Liver (tissue), 9 donors: Measurements from ENCODE around the gene CCDC136. TPM values are rescaled to one million over a fixed set of nuclear protein-coding genes. Genes with fewer than 3 reads are reported as not detected.

Experiments
- DNase-seq: peaks from one replicate; pipeline ENCODE4 v3.0.0-alpha.2; 2017; ENCODE audit warnings: low spot score
- H3K27ac ChIP-seq, 2 donors: one replicate each; pipeline ENCODE4 v1.7.0; 2013; ENCODE audit warnings: inconsistent platforms in 2 of 2, low read length in 2 of 2, control low read depth in 1 of 2, low read depth in 1 of 2, mild to moderate bottlenecking in 1 of 2
- H3K27me3 ChIP-seq, 4 donors: one replicate each; pipeline versions ENCODE4 v1.6.1 to v1.7.0; 2013; ENCODE audit warnings: low read length in 3 of 4, inconsistent platforms in 1 of 4, mild to moderate bottlenecking in 1 of 4, moderate library complexity in 1 of 4; ENCODE audit not compliant: control insufficient read depth in 4 of 4, insufficient read depth in 4 of 4
- H3K36me3 ChIP-seq, 4 donors: one replicate each; pipeline versions ENCODE4 v1.6.1 to v1.7.0; 2013; ENCODE audit warnings: low read length in 3 of 4, mild to moderate bottlenecking in 3 of 4, low read depth in 1 of 4, moderate library complexity in 1 of 4; ENCODE audit not compliant: control insufficient read depth in 4 of 4, insufficient read depth in 3 of 4
- H3K4me1 ChIP-seq, 4 donors: one replicate each; pipeline versions ENCODE4 v1.6.1 to v1.7.0; 2013; ENCODE audit warnings: low read length in 3 of 4, mild to moderate bottlenecking in 3 of 4, moderate library complexity in 1 of 4; ENCODE audit not compliant: control insufficient read depth in 4 of 4, insufficient read depth in 4 of 4
- H3K4me3 ChIP-seq, 3 donors: one replicate each; pipeline versions ENCODE4 v1.6.1 to v1.7.0; 2013; ENCODE audit warnings: low read length in 3 of 3, control low read depth in 1 of 3, low read depth in 1 of 3, mild to moderate bottlenecking in 1 of 3
- H3K9ac ChIP-seq, 2 donors: one replicate each; pipeline ENCODE4 v1.7.0; 2013; ENCODE audit warnings: low read length in 2 of 2, mild to moderate bottlenecking in 2 of 2, moderate library complexity in 2 of 2, control low read depth in 1 of 2, low read depth in 1 of 2
- H3K9me3 ChIP-seq, 4 donors: one replicate each; pipeline versions ENCODE4 v1.6.1 to v1.7.0; 2013; ENCODE audit warnings: low read length in 3 of 4; ENCODE audit not compliant: control insufficient read depth in 4 of 4
- ATF3 ChIP-seq: IDR thresholded peaks from 2 replicates; pipeline ENCODE4 v1.6.1; 2016; ENCODE audit warnings: antibody characterized with exemption
- CTCF ChIP-seq: fragments of 150-350 bp; IDR thresholded peaks from 2 replicates; pipeline ENCODE4 v1.5.1; 2017; ENCODE audit warnings: improper control_type of control experiment, low read depth, low read length; ENCODE audit not compliant: missing input control
- EGR1 ChIP-seq, 2 donors: IDR thresholded peaks; 2 replicates each; pipeline ENCODE4 v1.6.1; 2016 to 2018; ENCODE audit warnings: antibody characterized with exemption in 2 of 2, low read depth in 2 of 2
- FOXA1 ChIP-seq: IDR thresholded peaks from 2 replicates; pipeline ENCODE4 v1.6.1; 2016; ENCODE audit warnings: antibody characterized with exemption
- FOXA2 ChIP-seq: IDR thresholded peaks from 2 replicates; pipeline ENCODE4 v1.6.1; 2016; ENCODE audit warnings: antibody characterized with exemption
- GABPA ChIP-seq, 2 donors: IDR thresholded peaks in 1 of 2; conservative IDR thresholded peaks in 1 of 2; 2 replicates each; pipeline ENCODE4 v1.6.1; 2016; ENCODE audit warnings: antibody characterized with exemption in 2 of 2, mild to moderate bottlenecking in 1 of 2, moderate library complexity in 1 of 2
- HNF4A ChIP-seq, 2 donors: conservative IDR thresholded peaks; 2 replicates each; pipeline ENCODE4 v1.6.1; 2016; ENCODE audit warnings: antibody characterized with exemption in 2 of 2, mild to moderate bottlenecking in 2 of 2
- HNF4G ChIP-seq: IDR thresholded peaks from 2 replicates; pipeline ENCODE4 v1.6.1; 2016; ENCODE audit warnings: antibody characterized with exemption
- JUND ChIP-seq, 2 donors: IDR thresholded peaks; 2 replicates each; pipeline ENCODE4 v1.6.1; 2016; ENCODE audit warnings: antibody characterized with exemption in 2 of 2
- MAX ChIP-seq: IDR thresholded peaks from 2 replicates; pipeline ENCODE4 v1.6.1; 2016; ENCODE audit warnings: antibody characterized with exemption
- NR2F2 ChIP-seq: IDR thresholded peaks from 2 replicates; pipeline ENCODE4 v1.6.1; 2016; ENCODE audit warnings: antibody characterized with exemption
- RAD21 ChIP-seq, 2 donors: IDR thresholded peaks; 2 replicates each; pipeline ENCODE4 v1.6.1; 2016; ENCODE audit warnings: antibody characterized with exemption in 2 of 2, mild to moderate bottlenecking in 2 of 2
- REST ChIP-seq: IDR thresholded peaks from 2 replicates; pipeline ENCODE4 v1.6.1; 2016; ENCODE audit warnings: antibody characterized with exemption, mild to moderate bottlenecking
- RXRA ChIP-seq, 2 donors: IDR thresholded peaks; 2 replicates each; pipeline ENCODE4 v1.6.1; 2017 to 2018; ENCODE audit warnings: antibody characterized with exemption in 2 of 2, mild to moderate bottlenecking in 1 of 2
- SP1 ChIP-seq: IDR thresholded peaks from 2 replicates; pipeline ENCODE4 v1.6.1; 2018; ENCODE audit warnings: antibody characterized with exemption, mild to moderate bottlenecking
- TAF1 ChIP-seq: conservative IDR thresholded peaks from 2 replicates; pipeline ENCODE4 v1.6.1; 2016; ENCODE audit warnings: antibody characterized with exemption, mild to moderate bottlenecking
- YY1 ChIP-seq: IDR thresholded peaks from 2 replicates; pipeline ENCODE4 v1.6.1; 2016; ENCODE audit warnings: antibody characterized with exemption, mild to moderate bottlenecking
- WGBS: extraction: QIAGEN DNeasy Blood & Tissue Kit; methylation state at CpG from one replicate; pipeline ENCODE4 v1.1.7; 2013; 5-methylcytosine and 5-hydroxymethylcytosine counted together
- polyA plus RNA-seq, 2 donors: library from polyadenylated mRNA; stranded (reverse) in 1 of 2; unstranded in 1 of 2; fragments of 200-250 nt in 1 of 2; fragments of >200 nt in 1 of 2; fragmentation: Nextera tagmentation in 1 of 2; extraction: Ambion mirVana in 1 of 2; gene quantifications; one replicate each; pipeline versions ENCODE4 v1.2.1 to v1.2.3, GENCODE V29; 2013 to 2015
- total RNA-seq, 2 donors: library from RNA; depleted of rRNA; stranded (reverse); fragments of >200 nt; gene quantifications; one replicate each; pipeline ENCODE4 v1.2.3, GENCODE V29; 2014
- TF ChIP-seq, protein P1 (sequence below): IDR thresholded peaks from 2 replicates; pipeline ENCODE4 v1.6.1; 2016; ENCODE audit warnings: antibody characterized with exemption
- donor health status: healthy.
- donor health status: healthy.
- donor health status: healthy.
- donor health status: healthy.
- donor health status: healthy.

CCDC136 gene
- total and polyA plus RNA-seq, 4 donors: 0.09 to 0.59 (median 0.22) TPM

DNA sequence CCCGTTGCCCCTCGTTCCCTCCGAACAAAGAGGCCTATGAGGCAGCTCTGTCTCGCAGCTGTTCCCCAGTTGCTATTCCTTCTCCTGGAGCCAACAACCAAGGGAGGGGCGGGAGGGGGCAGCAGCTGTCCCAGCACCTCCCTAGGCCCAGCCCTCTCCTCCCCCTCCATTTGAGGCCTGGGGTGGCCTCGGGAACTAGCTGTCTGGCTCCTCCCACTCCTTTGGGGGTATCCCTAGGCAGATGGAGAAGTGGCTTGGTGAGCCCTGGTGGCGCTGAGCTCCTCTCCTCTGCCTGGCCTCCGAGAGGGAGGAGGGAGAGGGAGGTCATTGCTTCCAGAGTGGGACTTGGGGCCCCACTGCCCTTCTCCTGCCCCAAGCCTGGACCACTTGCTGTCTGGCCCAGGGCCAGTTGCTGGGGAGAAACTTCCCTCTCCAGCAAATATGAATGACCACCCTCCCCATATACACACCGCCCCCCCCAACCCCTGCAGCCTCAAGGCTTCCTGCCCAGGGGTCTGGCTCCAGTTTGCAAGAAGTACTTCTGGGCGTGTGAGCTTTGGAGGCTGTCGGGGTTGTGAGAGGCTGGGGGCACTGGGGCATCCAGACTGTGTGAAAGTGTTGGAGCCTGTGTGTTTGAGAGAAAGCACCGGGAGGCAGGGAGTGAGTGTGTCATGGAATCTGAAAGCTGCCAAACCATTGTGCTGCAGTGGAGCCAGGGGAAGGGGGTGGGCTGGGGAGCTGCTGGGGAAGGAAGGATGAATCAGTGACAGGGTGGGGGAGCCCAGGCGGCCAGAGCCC is 41.6 kb downstream of the CCDC136 start:
- H3K9ac ChIP-seq: no peak overlapping the region
- DNase-seq: no peak
- no peaks in the 10 kb centered on the region for H3K9me3 ChIP-seq
- no peaks in the 10 kb centered on the region for H3K36me3 ChIP-seq
- H3K4me1 ChIP-seq: peaks cover 3 to 13% (median 7%) of the 10 kb centered on the region in 4 donors
- no peak for TF ChIP-seq RXRA (IDR thresholded peaks at IDR 0.05)
- no peak for TF ChIP-seq CTCF
- no peak for TF ChIP-seq HNF4A (conservative IDR thresholded peaks at IDR 0.05)
- no peak for TF ChIP-seq FOXA1
- TF ChIP-seq, protein P1, sequence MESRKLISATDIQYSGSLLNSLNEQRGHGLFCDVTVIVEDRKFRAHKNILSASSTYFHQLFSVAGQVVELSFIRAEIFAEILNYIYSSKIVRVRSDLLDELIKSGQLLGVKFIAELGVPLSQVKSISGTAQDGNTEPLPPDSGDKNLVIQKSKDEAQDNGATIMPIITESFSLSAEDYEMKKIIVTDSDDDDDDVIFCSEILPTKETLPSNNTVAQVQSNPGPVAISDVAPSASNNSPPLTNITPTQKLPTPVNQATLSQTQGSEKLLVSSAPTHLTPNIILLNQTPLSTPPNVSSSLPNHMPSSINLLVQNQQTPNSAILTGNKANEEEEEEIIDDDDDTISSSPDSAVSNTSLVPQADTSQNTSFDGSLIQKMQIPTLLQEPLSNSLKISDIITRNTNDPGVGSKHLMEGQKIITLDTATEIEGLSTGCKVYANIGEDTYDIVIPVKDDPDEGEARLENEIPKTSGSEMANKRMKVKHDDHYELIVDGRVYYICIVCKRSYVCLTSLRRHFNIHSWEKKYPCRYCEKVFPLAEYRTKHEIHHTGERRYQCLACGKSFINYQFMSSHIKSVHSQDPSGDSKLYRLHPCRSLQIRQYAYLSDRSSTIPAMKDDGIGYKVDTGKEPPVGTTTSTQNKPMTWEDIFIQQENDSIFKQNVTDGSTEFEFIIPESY: no peak
- no peak for TF ChIP-seq SP1
- TF ChIP-seq HNF4G: no peak
- TF ChIP-seq MAX: no peak
- TF ChIP-seq RAD21 (IDR thresholded peaks at IDR 0.05): no peak
- no peak for TF ChIP-seq ATF3
- no peak for TF ChIP-seq FOXA2
- TF ChIP-seq JUND (IDR thresholded peaks at IDR 0.05): no peak
- no peak for TF ChIP-seq GABPA (IDR thresholded peaks at IDR 0.05 in 1 of 2, conservative IDR thresholded peaks at IDR 0.05 in 1 of 2)
- no peak for TF ChIP-seq NR2F2
- no peak for TF ChIP-seq EGR1 (IDR thresholded peaks at IDR 0.05; ENCODE audit: low read depth in 2 of 2)
- TF ChIP-seq TAF1: no peak
- TF ChIP-seq REST: no peak
- TF ChIP-seq YY1: no peak
- 41% methylated on average over 13 of the region's 13 CpGs for WGBS
- peaks cover 0 to 5% (median 0%) of the 10 kb centered on the region in 4 donors for H3K27me3 ChIP-seq
- H3K4me3 ChIP-seq: no peak overlapping the region
- no peak overlapping the region for H3K27ac ChIP-seq
